Measurements from ENCODE around the gene SLC24A3. TPM values are rescaled to one million over a fixed set of nuclear protein-coding genes. Genes with fewer than 3 reads are reported as not detected.
A peak's percentile ranks its signal among the peaks of the same experiment; 100 is the strongest.

Gene SLC24A3
- total RNA-seq, 1 experiment from 2014 or later: 46.0 TPM

DNA sequence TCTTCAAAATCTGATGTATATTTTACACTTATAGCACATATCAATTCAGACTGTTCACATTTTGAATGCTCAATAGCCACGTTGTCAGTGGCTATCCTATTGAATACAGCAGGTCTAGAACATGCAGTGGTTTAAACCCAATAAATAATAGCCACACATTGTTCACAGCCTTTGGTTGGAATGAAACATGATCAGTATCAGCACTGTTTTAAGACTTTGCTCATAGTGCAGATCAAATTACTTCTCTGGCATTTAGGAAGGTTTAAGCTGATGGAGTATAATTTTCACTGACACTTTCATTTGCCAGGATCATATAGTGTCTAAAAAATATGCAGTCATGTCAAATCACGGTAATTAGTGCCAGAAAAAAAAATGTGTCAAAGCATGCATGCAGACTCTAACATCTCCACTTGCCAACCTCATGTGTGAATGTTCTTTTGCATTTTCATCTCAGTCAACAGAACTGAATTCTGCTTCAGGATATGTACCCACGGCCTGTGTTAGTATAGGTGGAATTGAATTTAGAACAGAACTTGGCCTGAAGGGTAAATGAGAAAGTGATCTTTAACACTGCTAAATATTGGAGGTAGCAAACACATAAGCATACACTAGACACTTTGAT lies 184.1 kb downstream of the SLC24A3 start:
- BruUV-seq (replicated peaks): no TSS peak
- peaks cover 21% of the 10 kb centered on the region for H3K9me3 ChIP-seq (ENCODE audit: low read depth, low read length, poor library complexity, severe bottlenecking)
- peak; percentile 52 for DNase-seq (ENCODE audit: low spot score)
- TF ChIP-seq, protein P1, sequence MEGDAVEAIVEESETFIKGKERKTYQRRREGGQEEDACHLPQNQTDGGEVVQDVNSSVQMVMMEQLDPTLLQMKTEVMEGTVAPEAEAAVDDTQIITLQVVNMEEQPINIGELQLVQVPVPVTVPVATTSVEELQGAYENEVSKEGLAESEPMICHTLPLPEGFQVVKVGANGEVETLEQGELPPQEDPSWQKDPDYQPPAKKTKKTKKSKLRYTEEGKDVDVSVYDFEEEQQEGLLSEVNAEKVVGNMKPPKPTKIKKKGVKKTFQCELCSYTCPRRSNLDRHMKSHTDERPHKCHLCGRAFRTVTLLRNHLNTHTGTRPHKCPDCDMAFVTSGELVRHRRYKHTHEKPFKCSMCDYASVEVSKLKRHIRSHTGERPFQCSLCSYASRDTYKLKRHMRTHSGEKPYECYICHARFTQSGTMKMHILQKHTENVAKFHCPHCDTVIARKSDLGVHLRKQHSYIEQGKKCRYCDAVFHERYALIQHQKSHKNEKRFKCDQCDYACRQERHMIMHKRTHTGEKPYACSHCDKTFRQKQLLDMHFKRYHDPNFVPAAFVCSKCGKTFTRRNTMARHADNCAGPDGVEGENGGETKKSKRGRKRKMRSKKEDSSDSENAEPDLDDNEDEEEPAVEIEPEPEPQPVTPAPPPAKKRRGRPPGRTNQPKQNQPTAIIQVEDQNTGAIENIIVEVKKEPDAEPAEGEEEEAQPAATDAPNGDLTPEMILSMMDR (conservative IDR thresholded peaks at IDR 0.05; ENCODE audit: low read depth, low read length): no peak
- no peak for TF ChIP-seq EZH2 (IDR thresholded peaks at IDR 0.05; ENCODE audit: borderline replicate concordance, low read depth, low read length, poor library complexity, severe bottlenecking)
- CTCF ChIA-PET: no interaction called here
- intact Hi-C loops (cut with micrococcal nuclease; ENCODE audit: unreplicated experiment): no loop called here
- no peaks in the 10 kb centered on the region for H3K27me3 ChIP-seq (replicated peaks; ENCODE audit: insufficient read depth, low read depth, low read length, poor library complexity)
- POLR2A ChIA-PET (ENCODE audit: low non-redundant PET): interaction anchor here (0.7 kb wide), 1 partner anchor 297 kb away, joined by 3 read pairs; no protein-coding TSS in a partner anchor
- H3K36me3 ChIP-seq (ENCODE audit: insufficient read depth, low read length, poor library complexity, severe bottlenecking): peaks cover 12% of the 10 kb centered on the region
- H3K27ac ChIP-seq (ENCODE audit: low read depth, low read length, poor library complexity, severe bottlenecking): peak overlapping the region; percentile 72
- no peak overlapping the region for H3K4me3 ChIP-seq (ENCODE audit: low read depth, low read length, poor library complexity, severe bottlenecking)
- H3K4me1 ChIP-seq (ENCODE audit: insufficient read depth, low read length, poor library complexity, severe bottlenecking): peaks cover 35% of the 10 kb centered on the region

DNA sequence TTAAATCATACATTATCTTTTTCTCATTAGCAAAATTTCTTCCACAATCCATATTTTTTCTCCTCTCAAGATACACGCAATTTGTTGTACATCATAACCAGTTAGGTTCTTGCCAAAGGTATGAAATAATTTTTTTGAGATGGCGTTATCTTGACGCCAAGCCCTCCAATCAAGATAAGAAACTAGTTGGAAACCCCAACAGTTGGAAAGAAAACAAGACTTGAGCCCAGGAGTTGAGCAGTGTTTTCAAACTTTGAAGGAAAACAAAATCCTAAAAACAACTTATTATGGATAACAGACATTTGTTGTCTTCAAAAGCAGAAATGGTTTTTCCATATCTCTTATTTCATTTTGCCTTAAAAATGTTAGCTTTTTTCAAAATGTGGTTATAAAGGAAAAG lies 184.8 kb downstream of the SLC24A3 start:
- peaks cover 21% of the 10 kb centered on the region for H3K9me3 ChIP-seq (ENCODE audit: low read depth, low read length, poor library complexity, severe bottlenecking)
- ChIA-PET POLR2A (ENCODE audit: low non-redundant PET) (no interaction called here), CTCF (no interaction called here)
- intact Hi-C loops (cut with micrococcal nuclease; ENCODE audit: unreplicated experiment): no loop called here
- H3K4me3 ChIP-seq (ENCODE audit: low read depth, low read length, poor library complexity, severe bottlenecking): no peak overlapping the region
- H3K4me1 ChIP-seq (ENCODE audit: insufficient read depth, low read length, poor library complexity, severe bottlenecking): peaks cover 39% of the 10 kb centered on the region
- no peak for TF ChIP-seq EZH2 (IDR thresholded peaks at IDR 0.05; ENCODE audit: borderline replicate concordance, low read depth, low read length, poor library complexity, severe bottlenecking)
- TF ChIP-seq, protein P1 (conservative IDR thresholded peaks at IDR 0.05; ENCODE audit: low read depth, low read length): no peak
- no TSS peak for BruUV-seq (replicated peaks)
- DNase-seq (ENCODE audit: low spot score): no peak
- peaks cover 12% of the 10 kb centered on the region for H3K36me3 ChIP-seq (ENCODE audit: insufficient read depth, low read length, poor library complexity, severe bottlenecking)
- peak overlapping the region; percentile 72 for H3K27ac ChIP-seq (ENCODE audit: low read depth, low read length, poor library complexity, severe bottlenecking)
- no peaks in the 10 kb centered on the region for H3K27me3 ChIP-seq (replicated peaks; ENCODE audit: insufficient read depth, low read depth, low read length, poor library complexity)

DNA sequence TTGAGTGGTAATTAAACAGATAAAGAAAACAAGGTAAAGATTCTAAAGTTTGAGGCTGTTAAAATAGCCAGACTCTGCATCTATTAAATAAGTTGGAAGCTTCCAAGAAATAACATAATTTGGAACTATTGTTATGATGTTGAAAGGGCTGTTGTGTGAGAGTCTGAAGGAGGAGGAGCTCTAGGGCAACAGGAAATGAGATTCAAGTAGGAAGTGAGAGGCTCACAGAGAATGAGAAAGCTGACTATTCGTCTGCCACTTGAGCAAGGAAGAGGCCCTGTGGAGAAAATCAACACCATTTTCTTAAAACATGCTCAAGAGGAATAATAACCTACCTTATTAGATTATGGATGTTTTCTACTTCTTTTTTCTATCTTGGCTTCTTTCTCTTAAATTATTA lies 185.2 kb downstream of the SLC24A3 start:
- Histone ChIP-seq H3K27ac (ENCODE audit: low read depth, low read length, poor library complexity, severe bottlenecking) (peak overlapping the region; percentile 72), H3K9me3 (ENCODE audit: low read depth, low read length, poor library complexity, severe bottlenecking) (peaks cover 21% of the 10 kb centered on the region), H3K4me1 (ENCODE audit: insufficient read depth, low read length, poor library complexity, severe bottlenecking) (peaks cover 43% of the 10 kb centered on the region), H3K36me3 (ENCODE audit: insufficient read depth, low read length, poor library complexity, severe bottlenecking) (peaks cover 12% of the 10 kb centered on the region), H3K27me3 (replicated peaks; ENCODE audit: insufficient read depth, low read depth, low read length, poor library complexity) (no peaks in the 10 kb centered on the region), H3K4me3 (ENCODE audit: low read depth, low read length, poor library complexity, severe bottlenecking) (no peak overlapping the region)
- intact Hi-C loops (cut with micrococcal nuclease; ENCODE audit: unreplicated experiment): no loop called here
- TF ChIP-seq, protein P1 (conservative IDR thresholded peaks at IDR 0.05; ENCODE audit: low read depth, low read length): no peak
- TF ChIP-seq EZH2 (IDR thresholded peaks at IDR 0.05; ENCODE audit: borderline replicate concordance, low read depth, low read length, poor library complexity, severe bottlenecking): no peak
- ChIA-PET CTCF (no interaction called here), POLR2A (ENCODE audit: low non-redundant PET) (no interaction called here)
- DNase-seq (ENCODE audit: low spot score): peak; percentile 92
- BruUV-seq (replicated peaks): no TSS peak
